Bronchial smooth muscle cell (primary cell): ENCODE results near the gene ZC3H8. TPM values are rescaled to one million over a fixed set of nuclear protein-coding genes. Genes with fewer than 3 reads are reported as not detected.

ENCODE experiments used
- total RNA-seq: library from RNA; depleted of rRNA; stranded (reverse); fragments of >200 nt; gene quantifications from 2 replicates; pipeline ENCODE4 v1.2.1, GENCODE V29; 2014

The ZC3H8 gene
- total RNA-seq = 2.4 and 3.6 TPM in 2 replicates

DNA sequence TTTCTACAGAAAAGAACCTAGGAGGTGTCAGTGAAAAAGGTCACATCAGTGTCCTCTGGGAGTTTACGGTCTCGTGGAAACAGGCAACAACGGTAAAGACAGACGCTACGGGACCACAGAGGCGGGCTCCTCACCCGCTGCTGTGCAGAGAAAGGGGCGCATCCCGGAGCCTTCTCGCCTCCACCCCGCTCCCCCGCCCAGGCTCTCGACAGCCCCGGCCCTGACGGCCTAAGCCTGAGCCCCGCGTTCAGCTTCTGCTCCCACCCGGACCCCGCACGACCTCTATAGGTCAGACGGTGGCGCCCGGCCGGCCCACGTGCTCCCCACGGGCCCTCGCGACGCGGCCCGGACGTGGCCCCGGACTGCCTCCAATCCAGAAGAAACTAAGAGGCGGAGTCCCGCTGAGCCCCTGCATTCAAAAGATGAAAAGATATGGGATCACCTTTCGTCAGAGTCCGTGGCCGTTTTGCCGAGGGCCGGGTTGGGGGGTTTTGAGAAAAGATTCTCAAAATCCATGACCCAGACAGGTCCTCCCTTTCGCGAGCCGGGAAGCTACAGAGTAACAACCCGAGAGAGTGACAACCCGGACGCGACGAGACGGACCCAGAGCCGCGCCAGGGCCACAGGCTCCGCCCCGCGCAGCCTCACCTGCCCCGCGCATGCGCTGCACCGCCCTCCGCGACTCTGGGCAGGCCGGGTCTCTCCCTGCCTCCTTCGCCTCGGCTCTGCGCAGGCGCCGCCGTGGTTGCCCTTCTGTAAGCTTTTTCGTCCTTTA, at the start of gene ZC3H8:
ZC3H8 (minus strand) TSS at position 577 of the 775 bp plus-strand sequence; CDS start at position 516, 61 bp downstream.

GRCh38 chr2:112275311-112275886, 20.6 kb upstream of the ZC3H8 start, which contains the start of gene ZC3H6:
Gene ZC3H6, plus strand, starts transcription at chr2:112275597. Its CDS starts 398 bp downstream, at chr2:112275995.

Other genes starting within 250 kb of the ZC3H8 start
- gene TMEM87B, start 199.8 kb downstream of the ZC3H8 start, total RNA-seq = 18.0 and 18.4 TPM in 2 replicates
- gene FBLN7, start 116.7 kb downstream of the ZC3H8 start, total RNA-seq = 0.09 and 0.47 TPM in 2 replicates
- gene ZC3H6, start 20.6 kb upstream of the ZC3H8 start, total RNA-seq = 2.5 and 4.3 TPM in 2 replicates
- gene RGPD8, start 178.6 kb upstream of the ZC3H8 start, total RNA-seq = 2.8 and 8.5 TPM in 2 replicates
- gene TTL, start 227.1 kb upstream of the ZC3H8 start, total RNA-seq = 16.8 and 19.4 TPM in 2 replicates